Measurements from ENCODE around the gene CFAP43. TPM values are rescaled to one million over a fixed set of nuclear protein-coding genes. Genes with fewer than 3 reads are reported as not detected.
"Not testable (repeated sequence)": the region's sequence is repeated elsewhere in the genome, so short reads cannot be mapped to it uniquely, and the experiment has no call there.

Gene CFAP43
- total RNA-seq, 4 donors from 2014 or later, result 0.16 to 1.00 (median 0.68) TPM; not detected in 1

DNA sequence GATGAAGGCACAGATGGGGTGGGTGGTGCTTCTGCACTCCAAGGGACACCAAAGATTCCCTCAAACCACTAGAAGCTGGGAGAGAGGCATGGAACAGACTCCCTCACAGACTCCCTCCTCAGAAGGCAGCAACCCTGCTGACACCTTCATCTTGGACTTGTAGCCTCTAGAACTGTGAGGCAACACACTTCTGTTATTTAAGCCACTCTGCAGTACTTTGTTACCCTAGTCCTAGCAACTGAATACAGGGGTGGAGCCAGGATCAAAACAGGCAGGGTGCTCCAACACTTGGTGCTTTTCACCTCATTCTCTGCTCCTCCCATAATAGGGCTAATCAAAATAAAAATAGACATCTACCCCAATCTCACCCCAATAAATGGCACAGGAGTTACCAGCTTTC lies 20.2 kb upstream of the CFAP43 start:
- H3K9me3 ChIP-seq, result no peaks in the 10 kb centered on the region
- H3K4me1 ChIP-seq, result peaks cover 8 to 34% (median 21%) of the 10 kb centered on the region in 4 donors
- intact Hi-C loops (cut with DNase I; ENCODE audit: low total_unique reads) (no loop called here), in situ Hi-C loops (cut with MboI; ENCODE audit: low pct_ligation_motif_present in 1 of 4, low pct_unique_long_range_greater_than_20kb in 1 of 4, low sequenced_read_pairs in 3 of 4) (no loop called here)
- H3K36me3 ChIP-seq, result peaks cover 0 to under 1% (median 0%) of the 10 kb centered on the region in 4 donors
- H3K27ac ChIP-seq, result no peak overlapping the region
- H3K4me3 ChIP-seq, result no peak overlapping the region
- no peaks in the 10 kb centered on the region for H3K27me3 ChIP-seq
- no peak for DNase-seq
- TF ChIP-seq POLR2A (IDR thresholded peaks at IDR 0.05) (no peak), CTCF (IDR thresholded peaks at IDR 0.05) (no peak), EP300 (IDR thresholded peaks at IDR 0.05; ENCODE audit: low read depth) (no peak), POLR2AphosphoS5 (IDR thresholded peaks at IDR 0.05) (no peak)

DNA sequence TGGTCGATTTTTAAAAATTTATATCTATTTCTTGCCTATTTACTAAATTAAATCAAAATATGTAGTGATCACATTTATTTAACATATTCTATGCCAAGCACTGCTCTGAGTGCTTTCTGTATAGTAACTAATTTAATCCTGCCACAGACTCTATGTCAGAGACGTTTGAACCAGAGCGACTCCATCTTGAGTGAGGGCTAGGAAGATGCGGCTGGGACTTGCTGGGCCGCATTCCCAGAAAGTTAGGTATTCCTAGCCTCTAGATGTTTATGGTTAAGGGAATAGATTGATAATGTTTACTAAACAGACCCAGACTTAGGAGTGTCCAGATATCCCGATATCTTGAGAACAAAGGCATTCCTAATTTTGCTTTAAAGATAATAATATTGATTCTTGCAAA lies 19.3 kb upstream of the CFAP43 start:
- no peaks in the 10 kb centered on the region for H3K27me3 ChIP-seq
- no peaks in the 10 kb centered on the region for H3K36me3 ChIP-seq
- in situ Hi-C loops (cut with MboI; ENCODE audit: low pct_ligation_motif_present in 1 of 4, low pct_unique_long_range_greater_than_20kb in 1 of 4, low sequenced_read_pairs in 3 of 4), result no loop called here
- no peaks in the 10 kb centered on the region for H3K9me3 ChIP-seq
- WGBS, 2 donors (ENCODE audit: low coverage in 1 of 2), result 92 to 93% methylated on average over 3 to 6 of the region's 6 CpGs
- TF ChIP-seq POLR2A (IDR thresholded peaks at IDR 0.05), result no peak
- no peak for TF ChIP-seq EP300 (IDR thresholded peaks at IDR 0.05; ENCODE audit: low read depth)
- TF ChIP-seq CTCF (IDR thresholded peaks at IDR 0.05), result no peak
- no peak for TF ChIP-seq POLR2AphosphoS5 (IDR thresholded peaks at IDR 0.05)
- H3K4me1 ChIP-seq, result peaks cover 6 to 25% (median 14%) of the 10 kb centered on the region in 4 donors
- DNase-seq, result no peak
- H3K27ac ChIP-seq, result no peak overlapping the region
- intact Hi-C loops (cut with DNase I; ENCODE audit: low total_unique reads), result no loop called here
- no peak overlapping the region for H3K4me3 ChIP-seq

DNA sequence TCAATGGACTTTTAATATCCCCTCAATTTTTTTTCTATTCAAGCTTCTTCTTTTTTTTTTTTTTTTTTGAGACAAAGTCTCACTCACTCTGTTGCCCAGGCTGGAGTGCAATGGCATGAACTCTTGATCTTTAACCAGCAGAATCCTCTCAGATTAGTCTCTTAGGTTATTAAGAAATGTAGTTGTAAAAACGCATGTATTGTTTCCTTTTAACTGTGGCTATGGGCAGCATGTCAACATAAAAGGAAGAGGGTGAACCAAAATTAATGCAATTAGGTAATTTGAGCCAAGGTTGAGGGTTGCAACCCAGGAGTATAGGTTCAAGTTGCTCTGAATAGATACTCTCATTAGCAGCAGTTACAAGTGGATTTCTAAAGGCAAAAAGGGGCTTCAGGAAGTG lies 18.2 kb upstream of the CFAP43 start:
- in situ Hi-C loops (cut with MboI; ENCODE audit: low pct_ligation_motif_present in 1 of 4, low pct_unique_long_range_greater_than_20kb in 1 of 4, low sequenced_read_pairs in 3 of 4) (no loop called here), intact Hi-C loops (cut with DNase I; ENCODE audit: low total_unique reads) (no loop called here)
- Histone ChIP-seq H3K27me3 (no peaks in the 10 kb centered on the region), H3K4me3 (no peak overlapping the region), H3K4me1 (peaks cover 0 to 17% (median 10%) of the 10 kb centered on the region in 4 donors), H3K9me3 (no peaks in the 10 kb centered on the region), H3K36me3 (no peaks in the 10 kb centered on the region), H3K27ac (no peak overlapping the region)
- 20 to 46% methylated on average over 1 of the region's 1 CpG for WGBS, 2 donors (ENCODE audit: low coverage in 1 of 2)
- DNase-seq, result no peak
- no peak for TF ChIP-seq POLR2A (IDR thresholded peaks at IDR 0.05)
- TF ChIP-seq CTCF (IDR thresholded peaks at IDR 0.05), result no peak
- no peak for TF ChIP-seq POLR2AphosphoS5 (IDR thresholded peaks at IDR 0.05)
- TF ChIP-seq EP300 (IDR thresholded peaks at IDR 0.05; ENCODE audit: low read depth), result no peak

DNA sequence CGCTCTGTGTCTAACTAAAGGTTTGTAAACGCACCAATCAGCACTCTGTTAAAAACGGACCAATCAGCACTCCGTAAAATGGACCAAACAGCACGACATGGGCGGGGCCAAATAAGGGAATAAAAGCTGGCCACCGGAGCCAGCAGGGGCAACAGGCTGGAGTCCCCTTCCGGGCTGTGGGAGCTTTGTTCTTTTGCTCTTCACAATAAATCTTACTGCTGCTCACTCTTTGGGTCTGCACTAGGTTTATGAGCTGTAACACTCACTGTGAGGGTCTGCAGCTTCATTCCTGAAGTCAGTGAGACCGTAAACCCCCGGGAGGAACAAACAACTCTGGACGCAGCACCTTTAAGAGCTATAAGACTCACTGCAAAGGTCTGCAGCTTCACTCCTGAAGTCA lies 16.8 kb upstream of the CFAP43 start:
- H3K27me3 ChIP-seq; intact Hi-C loops (cut with DNase I; ENCODE audit: low total_unique reads); H3K9me3 ChIP-seq; in situ Hi-C loops (cut with MboI; ENCODE audit: low pct_ligation_motif_present in 1 of 4, low pct_unique_long_range_greater_than_20kb in 1 of 4, low sequenced_read_pairs in 3 of 4); H3K27ac ChIP-seq; DNase-seq; H3K36me3 ChIP-seq; H3K4me3 ChIP-seq: not testable (repeated sequence)
- WGBS, 2 donors (ENCODE audit: low coverage in 1 of 2), result 74% methylated on average over 11 of the region's 11 CpGs; no CpG with 5 or more reads in 1 of the 2 donors
- H3K4me1 ChIP-seq, result peaks cover 0 to 12% (median 6%) of the 10 kb centered on the region in 4 donors

DNA sequence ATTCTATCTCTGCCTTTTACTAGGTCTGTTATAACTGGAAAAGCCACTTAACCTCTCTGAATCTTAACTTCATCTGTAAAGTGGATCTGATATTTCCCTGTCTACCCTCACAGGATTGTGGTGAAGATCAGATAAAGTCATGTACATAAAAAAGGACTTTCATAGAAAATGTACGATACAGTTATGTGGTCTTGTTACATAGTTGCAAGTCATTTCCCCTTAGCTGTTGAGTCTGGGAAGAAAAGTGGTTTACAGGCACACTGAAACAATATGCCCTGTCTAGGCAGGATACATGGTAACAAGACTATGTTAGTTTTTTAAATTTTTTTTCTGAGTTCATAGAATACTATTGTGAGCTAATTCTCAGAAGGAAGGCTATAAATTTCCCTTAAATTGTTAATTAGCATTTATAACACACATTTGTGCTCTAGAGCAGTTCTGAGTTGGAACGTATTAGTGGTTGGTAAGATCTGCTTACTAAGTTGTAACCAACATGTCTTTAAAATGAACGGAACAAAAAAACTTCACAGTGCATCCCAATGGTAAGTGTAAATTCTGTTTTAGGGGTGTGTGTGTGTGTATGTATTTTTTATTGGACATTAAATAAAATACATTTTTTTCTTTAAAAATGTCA lies 15.5 kb upstream of the CFAP43 start:
- Histone ChIP-seq H3K4me3 (no peak overlapping the region), H3K4me1 (no peaks in the 10 kb centered on the region), H3K9me3 (no peaks in the 10 kb centered on the region), H3K27ac (no peak overlapping the region), H3K36me3 (no peaks in the 10 kb centered on the region), H3K27me3 (no peaks in the 10 kb centered on the region)
- intact Hi-C loops (cut with DNase I; ENCODE audit: low total_unique reads), result no loop called here
- in situ Hi-C loops (cut with MboI; ENCODE audit: low pct_ligation_motif_present in 1 of 4, low pct_unique_long_range_greater_than_20kb in 1 of 4, low sequenced_read_pairs in 3 of 4), result no loop called here
- no peak for DNase-seq
- 64 to 71% methylated on average over 3 of the region's 3 CpGs for WGBS, 2 donors (ENCODE audit: low coverage in 1 of 2)
- TF ChIP-seq EP300 (IDR thresholded peaks at IDR 0.05; ENCODE audit: low read depth) (no peak), POLR2A (IDR thresholded peaks at IDR 0.05) (no peak), CTCF (IDR thresholded peaks at IDR 0.05) (no peak), POLR2AphosphoS5 (IDR thresholded peaks at IDR 0.05) (no peak)

Data from transverse colon (tissue), 4 donors.